ENCODE results near the gene OR2A7. TPM values are rescaled to one million over a fixed set of nuclear protein-coding genes. Genes with fewer than 3 reads are reported as not detected.
"Not testable (repeated sequence)": the region's sequence is repeated elsewhere in the genome, so short reads cannot be mapped to it uniquely, and the experiment has no call there.

The OR2A7 gene
- total RNA-seq, 6 experiments from 2014 or later = not detected

GRCh38 chr7:144282490-144282889, 17.9 kb upstream of the OR2A7 start:
- not testable (repeated sequence) for H3K9me3 Mint-ChIP-seq; H3K36me3 Mint-ChIP-seq (ENCODE audit: low read depth); H3K4me1 Mint-ChIP-seq (ENCODE audit: low read depth); H3K4me3 Mint-ChIP-seq; H3K27me3 Mint-ChIP-seq (ENCODE audit: insufficient read depth); DNase-seq; H3K27ac Mint-ChIP-seq

- H3K36me3 Mint-ChIP-seq (ENCODE audit: low read depth); H3K27me3 Mint-ChIP-seq (ENCODE audit: insufficient read depth); H3K9me3 Mint-ChIP-seq; H3K27ac Mint-ChIP-seq; H3K4me1 Mint-ChIP-seq (ENCODE audit: low read depth); DNase-seq; H3K4me3 Mint-ChIP-seq: not testable (repeated sequence)
Measured at GRCh38 chr7:144281981-144282380, 17.4 kb upstream of the OR2A7 start.

- not testable (repeated sequence) for H3K4me1 Mint-ChIP-seq (ENCODE audit: low read depth); DNase-seq; H3K36me3 Mint-ChIP-seq (ENCODE audit: low read depth); H3K9me3 Mint-ChIP-seq; H3K27me3 Mint-ChIP-seq (ENCODE audit: insufficient read depth); H3K27ac Mint-ChIP-seq; H3K4me3 Mint-ChIP-seq
Measured at GRCh38 chr7:144280010-144280409, 15.4 kb upstream of the OR2A7 start.

GRCh38 chr7:144275281-144275680, 10.7 kb upstream of the OR2A7 start:
- H3K4me1 Mint-ChIP-seq (ENCODE audit: low read depth) = not testable (repeated sequence)

GRCh38 chr7:144269188-144269587, 4.6 kb upstream of the OR2A7 start, which contains the start of gene CTAGE8:
Gene CTAGE8, minus strand, starts transcription at chr7:144269288. Its CDS starts 38 bp downstream, at chr7:144269250.
- not testable (repeated sequence) for H3K27me3 Mint-ChIP-seq (ENCODE audit: insufficient read depth); DNase-seq; H3K9me3 Mint-ChIP-seq; H3K36me3 Mint-ChIP-seq (ENCODE audit: low read depth); H3K4me1 Mint-ChIP-seq (ENCODE audit: low read depth); H3K27ac Mint-ChIP-seq; H3K4me3 Mint-ChIP-seq

More at GRCh38 chr7:144275281-144275680, 10.7 kb upstream of the OR2A7 start:
- H3K27ac Mint-ChIP-seq; H3K4me3 Mint-ChIP-seq; H3K27me3 Mint-ChIP-seq (ENCODE audit: insufficient read depth); DNase-seq; H3K36me3 Mint-ChIP-seq (ENCODE audit: low read depth); H3K9me3 Mint-ChIP-seq: not testable (repeated sequence)

GRCh38 chr7:144262128-144262527, 2.5 kb downstream of the OR2A7 start:
- not testable (repeated sequence) for H3K27ac Mint-ChIP-seq; H3K4me1 Mint-ChIP-seq (ENCODE audit: low read depth); H3K9me3 Mint-ChIP-seq; H3K4me3 Mint-ChIP-seq; H3K36me3 Mint-ChIP-seq (ENCODE audit: low read depth); DNase-seq; H3K27me3 Mint-ChIP-seq (ENCODE audit: insufficient read depth)

- H3K4me1 Mint-ChIP-seq (ENCODE audit: low read depth); H3K4me3 Mint-ChIP-seq; H3K27me3 Mint-ChIP-seq (ENCODE audit: insufficient read depth); H3K36me3 Mint-ChIP-seq (ENCODE audit: low read depth); DNase-seq; H3K27ac Mint-ChIP-seq: not testable (repeated sequence)
- H3K9me3 Mint-ChIP-seq = peaks cover 18% of the 10 kb centered on the region; the same call in 1 of the 2 replicates
Measured at GRCh38 chr7:144259067-144259466, 5.5 kb downstream of the OR2A7 start.

GRCh38 chr7:144256112-144256511, 8.5 kb downstream of the OR2A7 start:
- Mint-ChIP-seq H3K27ac (no peak overlapping the region), H3K27me3 (ENCODE audit: insufficient read depth) (no peaks in the 10 kb centered on the region), H3K36me3 (ENCODE audit: low read depth) (no peaks in the 10 kb centered on the region), H3K4me1 (ENCODE audit: low read depth) (no peaks in the 10 kb centered on the region), H3K4me3 (no peak overlapping the region), H3K9me3 (peaks cover 18% of the 10 kb centered on the region; the same call in 1 of the 2 replicates)
- no peak for TF ChIP-seq CTCF (IDR thresholded peaks at IDR 0.05)
- no peak for DNase-seq

GRCh38 chr7:144255471-144255897, 9.1 kb downstream of the OR2A7 start:
- H3K9me3 Mint-ChIP-seq = peaks cover 17% of the 10 kb centered on the region; the same call in 1 of the 2 replicates
- H3K4me3 Mint-ChIP-seq = no peak overlapping the region
- TF ChIP-seq CTCF (IDR thresholded peaks at IDR 0.05) = no peak
- no peak overlapping the region for H3K27ac Mint-ChIP-seq
- no peaks in the 10 kb centered on the region for H3K4me1 Mint-ChIP-seq (ENCODE audit: low read depth)
- H3K27me3 Mint-ChIP-seq (ENCODE audit: insufficient read depth) = no peaks in the 10 kb centered on the region
- no peak for DNase-seq
- no peaks in the 10 kb centered on the region for H3K36me3 Mint-ChIP-seq (ENCODE audit: low read depth)

GRCh38 chr7:144252307-144252706, 12.3 kb downstream of the OR2A7 start:
- DNase-seq; H3K36me3 Mint-ChIP-seq (ENCODE audit: low read depth); H3K4me3 Mint-ChIP-seq; H3K4me1 Mint-ChIP-seq (ENCODE audit: low read depth); H3K27ac Mint-ChIP-seq; H3K27me3 Mint-ChIP-seq (ENCODE audit: insufficient read depth): not testable (repeated sequence)
- H3K9me3 Mint-ChIP-seq = peaks cover 14% of the 10 kb centered on the region; the same call in 1 of the 2 replicates

- H3K9me3 Mint-ChIP-seq; H3K36me3 Mint-ChIP-seq (ENCODE audit: low read depth); DNase-seq; H3K27me3 Mint-ChIP-seq (ENCODE audit: insufficient read depth); H3K27ac Mint-ChIP-seq; H3K4me3 Mint-ChIP-seq; H3K4me1 Mint-ChIP-seq (ENCODE audit: low read depth): not testable (repeated sequence)
Measured at GRCh38 chr7:144247674-144248330, 16.8 kb downstream of the OR2A7 start.

- not testable (repeated sequence) for H3K27ac Mint-ChIP-seq; DNase-seq; H3K36me3 Mint-ChIP-seq (ENCODE audit: low read depth); H3K27me3 Mint-ChIP-seq (ENCODE audit: insufficient read depth); H3K4me1 Mint-ChIP-seq (ENCODE audit: low read depth); H3K9me3 Mint-ChIP-seq; H3K4me3 Mint-ChIP-seq
Measured at GRCh38 chr7:144246967-144247366, 17.6 kb downstream of the OR2A7 start.

All from HFFc6 (cell line).